Kidney tubule cell (primary cell): ENCODE results near the gene STT3A.
"Not testable (repeated sequence)": the region's sequence is repeated elsewhere in the genome, so short reads cannot be mapped to it uniquely, and the experiment has no call there.

Experiments
- DNase-seq: peaks from one replicate; pipeline ENCODE4 v3.0.0-alpha.2; 2018; ENCODE audit warnings: low spot score

Gene STT3A

DNA sequence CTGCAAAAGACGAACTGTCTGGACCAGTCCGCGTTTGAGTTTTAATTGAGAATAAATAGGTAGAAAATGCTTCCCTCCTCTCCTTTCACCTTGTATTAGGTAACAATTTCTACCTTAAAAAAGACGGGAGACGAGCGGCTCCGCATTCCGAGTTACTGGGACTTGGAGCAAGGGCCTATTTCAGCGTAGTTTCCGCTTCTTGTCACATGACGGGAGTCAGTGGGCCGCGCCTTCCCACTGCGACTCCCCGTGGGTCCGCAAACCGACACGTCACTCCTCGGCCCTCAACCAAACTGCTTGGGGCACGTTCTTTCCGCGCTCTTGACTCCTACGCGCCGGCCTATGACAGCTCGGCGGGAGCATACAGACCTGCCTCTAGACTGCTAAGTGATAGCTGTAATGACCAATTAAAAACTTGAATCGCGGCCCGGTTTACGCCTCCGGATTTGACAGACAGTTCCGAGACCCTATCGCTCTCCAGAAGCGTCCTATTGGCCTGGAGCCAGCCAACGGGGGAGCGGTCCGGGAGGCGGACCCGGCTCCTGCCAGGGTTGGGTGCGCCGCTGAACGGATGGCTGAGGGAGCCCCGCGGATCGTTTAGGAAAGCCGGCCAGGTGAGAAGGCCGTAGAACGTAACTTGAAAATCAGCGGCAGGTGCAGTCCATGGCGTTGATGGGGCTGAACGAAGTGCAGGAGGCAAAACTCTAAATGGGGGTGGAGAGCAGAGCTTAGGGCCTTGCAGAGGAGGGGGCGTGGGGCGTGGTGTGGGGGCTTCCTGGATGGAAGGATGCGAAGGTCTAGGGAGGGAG lies at the start of gene STT3A:
Gene STT3A (plus strand): TSS at position 548 of the 809 bp plus-strand sequence. CDS start 3,064 bp downstream, outside the sequence.
- peak; percentile 100 for DNase-seq

DNA sequence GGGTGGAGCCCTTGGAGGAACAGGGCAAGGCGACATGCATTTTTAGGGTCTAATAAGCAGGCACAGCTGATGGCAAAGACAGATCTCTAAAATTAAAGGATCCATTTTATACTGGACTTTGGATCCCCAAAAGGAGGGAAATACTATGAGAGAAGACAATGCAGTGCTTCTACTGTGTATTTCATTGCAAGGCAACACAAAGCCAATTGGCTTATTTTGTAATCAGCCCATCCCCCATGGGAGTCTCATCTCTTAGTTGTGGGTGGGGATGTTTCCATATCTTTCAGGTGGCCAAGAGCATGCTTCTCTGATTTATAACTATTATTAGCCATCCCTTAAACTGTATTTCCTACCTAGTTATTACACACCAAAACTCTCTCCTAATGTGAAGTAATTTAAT lies 41.9 kb upstream of the STT3A start:
- DNase-seq = no peak

DNA sequence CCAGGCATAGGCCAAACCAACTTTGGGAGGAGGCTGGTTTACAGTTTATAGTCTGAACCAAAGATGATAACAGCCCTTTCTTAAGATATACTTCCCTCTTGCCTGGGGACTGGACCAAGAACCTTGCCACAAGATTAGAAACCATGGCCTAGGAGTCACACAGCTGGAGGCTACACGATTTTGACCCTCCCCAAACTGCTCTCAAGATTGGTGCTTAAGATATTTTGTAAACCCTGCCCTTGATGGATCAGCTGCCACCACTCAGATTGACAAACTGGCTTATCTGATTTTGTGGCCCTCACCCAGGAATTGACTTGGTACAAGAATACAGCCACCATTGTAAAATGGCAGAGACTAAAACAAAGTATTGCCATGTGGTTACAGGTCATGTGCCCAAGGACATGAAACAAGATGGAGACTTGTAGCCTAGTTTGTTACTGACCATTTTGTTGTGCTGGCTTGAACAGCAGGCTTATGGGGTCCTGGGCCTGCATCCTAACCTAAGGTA lies 40.8 kb upstream of the STT3A start:
- no peak for DNase-seq

DNA sequence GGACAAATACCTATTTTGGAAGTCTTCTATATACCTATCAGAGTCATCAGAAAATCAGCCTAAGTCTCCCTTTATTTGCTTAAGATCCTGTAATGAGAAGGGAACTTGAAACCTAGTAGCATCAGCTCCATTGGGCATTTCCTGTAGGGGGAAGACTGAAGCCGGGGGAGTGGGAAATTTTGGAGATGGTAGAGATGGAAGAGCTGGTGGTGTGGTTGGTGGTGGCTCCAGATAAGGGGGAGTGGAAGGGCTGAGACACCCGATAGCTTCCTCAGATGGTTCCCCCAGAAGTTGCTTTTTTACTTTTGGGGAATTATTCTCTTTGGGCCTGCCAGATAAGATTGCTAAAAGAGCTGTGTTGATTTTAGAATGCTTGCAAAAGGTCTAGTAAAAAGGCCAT lies 39.7 kb upstream of the STT3A start:
- no peak for DNase-seq

DNA sequence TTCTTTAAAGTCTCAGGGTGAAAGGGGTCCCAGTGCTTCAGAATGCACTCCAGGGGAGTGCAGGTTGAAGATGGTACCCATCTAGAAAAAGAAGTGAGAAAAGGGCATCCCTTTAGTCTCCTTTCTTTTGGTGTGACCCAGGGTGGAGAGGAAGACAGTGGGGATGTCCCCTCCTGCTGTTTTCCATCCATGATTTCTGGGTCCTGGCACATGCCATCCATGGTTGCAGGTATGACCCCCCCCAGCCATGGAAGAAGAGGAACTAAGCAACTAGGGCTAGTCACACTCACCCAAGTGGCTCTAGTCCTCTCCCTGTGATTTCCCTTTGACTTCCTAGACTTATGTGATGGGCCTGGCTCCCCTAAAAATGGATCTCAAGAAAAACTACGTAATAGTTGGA lies 39.3 kb upstream of the STT3A start:
- no peak for DNase-seq

DNA sequence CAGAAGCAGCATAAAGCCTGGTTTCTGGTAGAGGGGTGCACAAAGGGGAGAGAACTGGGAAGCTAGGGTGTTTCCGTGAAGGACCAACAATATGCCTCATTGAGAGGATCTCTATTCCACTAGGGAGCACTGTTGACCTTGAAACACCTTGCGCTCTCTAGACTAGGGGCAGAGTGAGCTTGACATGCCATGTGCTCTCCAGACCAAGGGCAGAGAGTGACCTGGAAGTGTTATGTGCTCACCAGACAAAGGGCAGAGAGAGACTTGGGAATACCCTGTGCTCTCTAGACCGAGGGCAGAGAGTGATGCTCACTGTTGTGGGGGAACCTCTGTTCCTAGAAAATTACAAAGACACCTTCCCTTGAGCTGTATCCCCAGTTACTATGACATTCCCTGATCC lies 38.6 kb upstream of the STT3A start:
- DNase-seq = no peak

DNA sequence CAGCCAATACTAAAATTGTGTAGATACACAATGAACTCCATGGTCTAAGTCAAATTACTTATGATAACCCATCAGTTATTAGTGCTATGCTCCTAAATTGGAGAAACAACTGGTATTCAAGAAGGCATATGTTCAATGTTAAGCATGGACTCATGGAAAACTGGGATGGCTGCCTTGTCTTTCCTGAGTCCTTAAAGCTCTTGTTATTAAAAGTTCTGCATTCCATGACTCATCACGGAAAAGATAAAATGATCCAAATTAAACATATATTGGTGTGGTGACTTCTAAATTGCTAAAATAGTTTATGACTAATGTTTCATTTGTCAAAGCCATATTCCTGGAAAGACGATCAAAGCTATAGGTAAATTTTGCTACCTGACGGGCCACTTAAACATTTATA lies 32.8 kb upstream of the STT3A start:
- DNase-seq = no peak

DNA sequence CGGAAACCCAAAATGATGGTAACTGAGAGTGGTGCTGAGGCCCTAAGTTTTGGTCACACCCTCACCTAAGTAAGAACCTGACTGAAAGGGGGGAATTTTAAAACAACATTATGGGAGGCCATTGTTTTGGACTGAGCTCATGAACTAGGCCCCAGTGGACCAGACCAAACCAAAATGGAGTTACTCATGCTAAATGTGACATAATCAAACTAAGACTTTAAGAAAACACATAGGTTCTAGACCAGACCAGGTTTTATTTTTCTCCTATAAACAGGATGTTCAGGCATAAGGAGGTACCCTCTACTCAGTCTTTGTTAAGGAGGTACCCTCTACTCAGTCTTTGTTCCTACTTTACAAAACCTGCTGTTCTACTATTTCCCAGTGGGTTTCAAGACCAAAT lies 30.7 kb upstream of the STT3A start:
- DNase-seq = no peak

DNA sequence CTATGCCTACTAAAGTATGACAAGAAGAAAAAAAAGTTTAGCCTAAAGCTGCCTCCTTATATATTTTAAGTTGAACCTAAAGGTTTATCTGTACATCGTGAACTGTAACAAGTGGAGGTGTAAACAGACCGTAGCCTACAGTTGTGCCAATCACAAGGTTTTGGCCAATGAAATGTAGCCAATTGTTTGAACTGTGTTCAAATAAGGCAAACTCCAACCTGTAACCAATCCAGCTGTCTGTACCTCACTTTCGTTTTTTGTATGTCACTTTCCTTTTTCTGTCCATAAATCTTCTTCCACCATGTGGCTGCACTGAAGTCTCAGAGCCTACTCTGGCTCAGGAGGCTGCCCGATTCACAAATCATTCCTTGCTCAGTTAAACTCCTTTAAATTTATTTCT lies 30.2 kb upstream of the STT3A start:
- no peak for DNase-seq

DNA sequence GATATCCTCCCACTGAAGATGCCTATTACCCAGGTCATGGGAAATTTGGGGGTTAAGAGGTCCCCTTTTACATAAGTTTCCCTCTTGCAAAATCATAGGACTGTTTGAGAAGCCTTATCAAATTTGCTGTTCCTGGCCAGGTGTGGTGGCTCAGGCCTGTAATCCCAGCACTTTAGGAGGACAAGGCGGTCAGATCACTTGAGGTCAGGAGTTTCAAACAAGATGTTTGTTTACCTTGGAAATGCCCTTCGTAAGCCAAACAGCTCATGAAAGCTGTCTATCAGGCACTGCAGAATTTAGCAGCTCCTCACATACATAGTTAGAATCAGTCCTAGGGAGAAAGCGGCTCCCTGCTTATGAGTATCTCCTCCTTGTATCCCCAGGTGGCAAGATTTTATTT lies 28.3 kb upstream of the STT3A start:
- DNase-seq = no peak

DNA sequence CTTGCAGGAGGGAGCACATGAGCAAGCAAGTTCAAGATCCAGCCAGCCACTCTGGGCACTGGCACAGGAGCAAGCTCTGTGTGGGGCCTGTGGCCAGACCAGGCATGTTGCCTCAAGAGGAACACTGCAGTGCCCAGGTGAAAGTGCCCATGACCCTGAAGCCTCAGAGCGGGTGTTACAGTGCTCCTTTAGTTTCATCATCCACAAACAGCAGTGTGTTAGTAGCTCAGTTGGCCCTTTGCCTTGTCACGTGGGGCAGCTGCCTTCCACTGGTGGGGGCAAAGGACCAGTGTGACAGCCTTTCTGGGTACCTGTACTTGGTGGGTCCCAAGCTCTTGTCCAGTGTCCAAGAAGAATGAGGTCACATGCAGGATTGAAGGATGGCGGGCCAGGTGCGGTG lies 26.4 kb upstream of the STT3A start:
- DNase-seq = no peak

DNA sequence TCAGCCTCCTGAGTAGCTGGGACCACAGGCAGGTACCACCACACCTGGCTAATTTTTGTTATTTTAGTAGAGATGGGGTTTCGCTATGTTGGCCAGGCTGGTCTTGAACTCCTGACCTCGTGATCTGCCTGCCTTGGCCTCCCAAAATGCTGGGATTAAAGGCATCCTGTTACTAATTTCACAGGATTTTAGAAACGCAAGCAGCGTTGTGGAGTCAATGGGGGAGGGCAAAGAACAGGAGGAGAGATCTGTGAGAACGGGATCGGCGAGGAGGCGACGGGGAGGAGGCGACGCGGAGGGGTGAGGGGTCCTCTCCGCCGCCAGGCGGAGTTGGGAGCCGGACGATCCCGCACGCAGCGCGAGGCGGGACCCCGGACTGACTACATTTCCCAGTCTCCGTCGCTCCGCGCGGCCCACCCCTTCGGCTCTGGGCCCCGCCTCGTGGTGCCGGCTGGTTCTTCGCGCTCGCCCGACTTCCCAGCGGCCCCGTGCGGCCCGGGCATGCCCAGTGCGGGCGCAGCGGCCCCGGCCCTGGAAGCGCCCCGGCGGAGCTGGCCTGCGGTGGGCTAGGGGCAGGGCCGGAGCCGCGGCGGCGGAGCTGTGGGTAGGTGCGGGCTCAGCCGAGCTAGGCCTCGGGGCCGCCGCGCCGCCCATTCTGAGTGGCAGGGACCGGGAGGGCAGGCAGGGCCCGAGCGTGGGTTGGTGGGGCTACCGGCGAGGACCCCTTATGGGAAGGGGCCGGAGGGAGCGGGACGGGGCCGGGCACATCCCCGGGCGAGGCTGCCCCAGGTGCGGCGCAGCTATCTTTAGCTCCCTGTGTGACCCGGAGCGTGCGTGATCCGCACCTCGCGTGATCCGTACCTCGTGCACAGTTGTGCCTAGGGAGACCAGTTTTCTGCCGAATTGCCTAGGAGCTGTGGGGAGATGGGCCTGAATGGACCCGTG lies 23.4 kb upstream of the STT3A start, which contains the start of gene EI24:
Gene EI24 (plus strand): TSS at position 508 of the 945 bp plus-strand sequence. CDS start 3,051 bp downstream, outside the sequence.
- DNase-seq = peak; percentile 93

DNA sequence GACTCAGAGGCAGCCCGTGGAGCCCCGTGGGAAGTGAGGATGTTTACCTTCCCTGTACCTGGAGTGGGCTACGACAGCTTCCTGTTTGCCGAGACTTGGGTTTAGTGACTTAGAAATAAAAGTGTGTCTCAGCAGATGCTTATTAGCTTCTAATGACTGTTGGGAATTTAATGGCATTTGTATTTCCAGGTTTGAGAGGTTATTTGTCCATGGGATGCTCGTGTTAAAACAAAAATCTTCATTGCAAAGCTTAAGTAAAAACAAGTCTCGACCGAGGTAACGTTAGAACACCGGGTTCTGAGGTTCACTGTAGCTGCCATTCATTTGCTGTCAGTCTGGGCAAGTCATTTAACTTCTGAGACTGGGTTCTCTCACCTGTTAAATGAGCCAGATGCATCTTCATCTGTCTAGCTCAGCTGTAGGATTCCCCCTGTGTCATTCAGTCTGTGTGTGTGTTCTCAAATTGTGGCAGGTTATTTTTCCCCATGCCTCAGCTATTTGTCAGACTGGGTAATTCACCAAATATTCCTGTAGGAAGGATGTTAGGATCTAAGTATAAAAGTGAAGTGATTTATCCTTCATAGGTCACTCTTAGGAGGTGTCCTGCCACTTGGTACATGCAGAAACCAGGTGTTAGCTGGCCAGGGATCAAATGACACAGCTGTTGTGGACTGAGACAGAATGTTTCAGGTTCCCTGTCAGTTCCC lies 22.6 kb upstream of the STT3A start:
- peak; percentile 55 for DNase-seq

DNA sequence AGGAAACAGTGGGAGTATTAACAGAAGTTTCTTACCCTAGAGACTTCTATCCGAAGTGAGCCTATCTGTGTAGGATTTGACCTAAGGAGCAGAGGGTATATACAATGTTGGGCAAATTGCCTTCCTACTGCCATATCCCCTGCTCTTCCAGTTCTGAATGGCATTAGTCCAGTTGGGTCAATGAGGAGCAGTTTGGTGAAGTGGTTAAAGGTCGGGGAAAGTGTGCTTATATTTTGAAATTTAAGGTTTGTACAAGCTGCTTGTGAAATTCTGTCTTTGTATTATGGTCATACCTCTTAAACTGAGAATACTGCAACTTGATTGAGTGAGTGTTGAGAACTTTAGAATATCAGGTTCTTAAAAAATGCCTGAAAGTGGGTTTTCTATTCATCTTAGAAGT lies 21.7 kb upstream of the STT3A start:
- DNase-seq = no peak

DNA sequence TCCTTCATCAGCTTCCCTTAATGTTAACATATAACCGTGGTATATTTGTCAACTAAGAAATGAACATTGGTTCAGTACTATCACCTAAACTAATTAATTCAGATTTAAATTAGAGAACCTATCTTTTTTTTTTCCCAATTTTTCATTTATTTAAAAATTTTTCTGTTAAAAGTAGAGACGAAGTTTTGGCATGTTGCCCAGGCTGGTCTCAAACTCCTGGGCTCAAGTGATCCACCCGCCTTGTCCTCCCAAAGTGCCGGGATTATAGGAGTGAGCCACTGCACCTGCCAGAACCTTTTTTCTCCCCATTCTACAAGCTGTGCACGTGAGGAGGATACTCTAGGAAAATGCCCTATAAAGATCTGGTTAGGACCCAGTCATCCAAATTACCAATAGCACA lies 19.7 kb upstream of the STT3A start:
- no peak for DNase-seq

DNA sequence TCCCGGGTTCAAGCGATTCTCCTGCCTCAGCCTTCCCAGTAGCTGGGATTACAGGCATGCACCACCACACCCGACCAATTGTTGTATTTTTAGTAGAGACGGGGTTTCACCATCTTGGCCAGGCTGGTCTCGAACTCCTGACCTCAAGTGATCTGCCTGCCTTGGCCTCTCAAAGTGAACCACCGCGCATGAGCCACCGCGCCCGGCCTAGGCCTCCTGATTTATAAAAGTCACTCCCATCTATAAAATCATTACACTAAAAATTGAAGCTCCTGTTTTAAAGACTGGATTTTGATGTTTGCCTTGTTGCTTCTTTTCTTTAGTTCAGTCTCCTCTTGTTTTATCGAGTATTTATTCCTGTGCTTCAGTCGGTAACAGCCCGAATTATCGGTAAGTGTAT lies 15.5 kb upstream of the STT3A start:
- not testable (repeated sequence) for DNase-seq

DNA sequence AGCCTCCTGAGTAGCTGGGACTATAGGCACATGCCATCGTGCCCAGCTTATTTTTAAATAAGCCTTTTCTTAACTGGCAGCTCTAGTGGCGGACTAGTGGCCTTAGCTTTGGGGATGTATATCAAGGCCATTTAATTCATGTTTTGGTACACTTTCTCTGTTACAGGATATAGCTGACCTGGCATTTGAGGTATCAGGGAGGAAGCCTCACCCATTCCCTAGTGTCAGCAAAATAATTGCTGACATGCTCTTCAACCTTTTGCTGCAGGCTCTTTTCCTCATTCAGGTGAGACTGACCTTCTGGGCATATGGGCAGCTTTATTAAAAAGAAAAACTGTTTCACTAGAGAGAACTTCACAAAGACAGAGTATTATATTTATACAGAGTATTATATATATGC lies 13.9 kb upstream of the STT3A start:
- DNase-seq = no peak

DNA sequence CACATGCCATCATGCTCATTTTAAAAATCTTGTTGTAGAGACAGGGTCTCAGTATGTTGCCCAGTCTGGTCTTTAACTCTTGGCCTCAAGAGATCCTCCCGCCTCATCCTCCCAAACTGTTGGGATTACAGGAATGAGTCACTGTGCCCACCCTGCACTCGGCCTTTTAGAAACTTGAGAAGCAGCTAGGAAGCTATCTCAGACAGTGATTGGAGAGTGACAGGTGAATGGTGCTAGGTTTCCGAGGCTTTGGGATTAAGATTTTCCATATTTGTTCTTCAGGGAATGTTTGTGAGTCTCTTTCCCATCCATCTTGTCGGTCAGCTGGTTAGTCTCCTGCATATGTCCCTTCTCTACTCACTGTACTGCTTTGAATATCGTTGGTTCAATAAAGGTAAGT lies 12.8 kb upstream of the STT3A start:
- no peak for DNase-seq

DNA sequence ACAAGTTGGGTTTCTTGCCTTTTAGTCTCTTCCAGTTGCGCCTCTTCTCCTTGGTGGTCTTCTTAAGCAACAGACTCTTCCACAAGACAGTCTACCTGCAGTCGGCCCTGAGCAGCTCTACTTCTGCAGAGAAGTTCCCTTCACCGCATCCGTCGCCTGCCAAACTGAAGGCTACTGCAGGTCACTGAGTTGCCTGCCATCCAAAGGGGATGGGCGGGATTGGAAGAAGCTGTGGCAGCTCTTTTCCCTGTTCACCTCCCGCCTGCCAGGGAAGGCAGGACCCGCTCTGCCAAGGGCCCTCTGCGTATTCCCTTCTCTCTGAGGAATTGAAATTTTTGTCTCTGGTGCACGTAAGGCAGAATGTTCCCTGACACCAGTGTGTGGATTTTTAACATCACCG lies 9.2 kb upstream of the STT3A start:
- DNase-seq = no peak

DNA sequence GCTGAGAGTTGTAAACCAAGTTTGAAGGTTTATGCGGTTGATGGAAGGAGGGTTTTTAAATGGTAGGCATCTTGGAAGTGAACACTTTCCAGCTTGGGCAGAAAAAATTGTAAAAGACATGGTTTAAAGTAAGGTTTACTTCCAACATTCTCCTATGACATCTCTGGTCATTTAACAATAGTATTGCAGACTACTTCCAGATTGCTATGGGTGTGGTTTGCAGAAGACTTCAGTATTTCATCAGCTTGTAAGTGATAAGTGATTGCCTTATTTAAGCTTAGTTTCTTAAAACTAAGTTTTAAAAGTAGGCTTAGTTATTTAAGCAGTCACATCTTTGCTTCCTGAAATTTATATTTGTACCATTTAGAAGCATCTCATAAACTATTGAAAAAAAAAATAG lies 7.2 kb upstream of the STT3A start:
- DNase-seq = no peak

DNA sequence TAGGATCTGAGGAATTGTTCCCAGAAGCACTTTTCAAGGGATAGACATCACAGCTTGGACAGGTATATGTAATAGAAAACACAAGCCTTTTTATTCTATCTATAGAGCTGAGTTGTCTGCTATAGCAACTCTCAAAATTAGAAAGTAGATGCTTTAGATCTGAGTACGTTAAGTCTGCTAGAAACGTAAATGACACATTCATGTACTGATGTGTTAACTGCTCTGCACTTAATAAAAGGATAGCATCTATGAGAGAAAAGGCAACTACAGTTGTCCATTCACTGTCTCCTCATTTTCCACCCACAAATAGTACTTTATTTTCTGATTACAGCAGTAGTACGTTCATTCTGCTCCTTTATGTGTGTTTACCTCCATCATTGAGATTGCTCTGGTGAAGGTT lies 6.0 kb upstream of the STT3A start:
- no peak for DNase-seq

DNA sequence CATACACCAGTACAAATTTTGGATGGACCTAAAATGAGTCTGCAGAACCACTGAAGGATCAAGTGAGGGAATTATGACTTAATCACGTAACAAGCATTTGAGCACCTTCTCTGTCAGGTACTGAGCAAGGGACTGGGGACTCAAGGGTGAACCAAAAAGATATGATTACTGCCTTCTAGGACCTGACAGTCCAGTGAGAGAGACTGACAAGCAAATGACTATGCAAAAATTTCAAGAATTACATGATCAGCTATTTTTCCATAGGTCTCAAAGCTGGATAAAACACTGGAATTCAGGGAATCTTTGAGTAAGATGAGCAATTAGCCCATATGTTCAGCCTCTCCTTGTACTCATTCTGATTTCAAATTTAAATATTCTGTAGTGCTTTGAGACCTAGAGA lies 5.2 kb upstream of the STT3A start:
- no peak for DNase-seq
